Activated CD4-positive, alpha-beta T cell treated with anti-CD3 and anti-CD28 coated beads, Interleukin-10, Interleukin-2, amounts not matched to agents 100 ng/mL and 50 ng/mL, durations not matched to agents 16 hours and 8 hours (primary cell): ENCODE measurements around the gene MXD4.

Source experiments
- DNase-seq: peaks from one replicate; pipeline ENCODE4 v3.0.0-alpha.2; 2020

The MXD4 gene, protein sequence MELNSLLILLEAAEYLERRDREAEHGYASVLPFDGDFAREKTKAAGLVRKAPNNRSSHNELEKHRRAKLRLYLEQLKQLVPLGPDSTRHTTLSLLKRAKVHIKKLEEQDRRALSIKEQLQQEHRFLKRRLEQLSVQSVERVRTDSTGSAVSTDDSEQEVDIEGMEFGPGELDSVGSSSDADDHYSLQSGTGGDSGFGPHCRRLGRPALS

DNA sequence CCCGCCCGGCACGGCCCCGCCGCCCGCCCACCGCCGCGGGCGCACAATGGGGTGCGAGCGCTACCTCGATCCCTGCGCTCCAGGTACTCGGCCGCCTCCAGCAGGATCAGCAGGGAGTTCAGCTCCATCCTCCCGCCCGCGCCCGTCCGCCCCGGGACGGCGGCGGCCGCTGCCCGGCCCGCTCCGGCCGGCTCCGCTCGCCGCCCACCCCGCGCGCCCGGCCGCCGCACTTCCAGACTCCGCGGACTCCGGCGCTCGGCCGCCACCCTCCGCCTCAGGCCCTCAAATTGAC is at the start of gene MXD4:
MXD4 (minus strand) TSS at position 257 of the 292 bp plus-strand sequence; CDS start at position 128, 129 bp downstream.
- no peak for DNase-seq

DNA sequence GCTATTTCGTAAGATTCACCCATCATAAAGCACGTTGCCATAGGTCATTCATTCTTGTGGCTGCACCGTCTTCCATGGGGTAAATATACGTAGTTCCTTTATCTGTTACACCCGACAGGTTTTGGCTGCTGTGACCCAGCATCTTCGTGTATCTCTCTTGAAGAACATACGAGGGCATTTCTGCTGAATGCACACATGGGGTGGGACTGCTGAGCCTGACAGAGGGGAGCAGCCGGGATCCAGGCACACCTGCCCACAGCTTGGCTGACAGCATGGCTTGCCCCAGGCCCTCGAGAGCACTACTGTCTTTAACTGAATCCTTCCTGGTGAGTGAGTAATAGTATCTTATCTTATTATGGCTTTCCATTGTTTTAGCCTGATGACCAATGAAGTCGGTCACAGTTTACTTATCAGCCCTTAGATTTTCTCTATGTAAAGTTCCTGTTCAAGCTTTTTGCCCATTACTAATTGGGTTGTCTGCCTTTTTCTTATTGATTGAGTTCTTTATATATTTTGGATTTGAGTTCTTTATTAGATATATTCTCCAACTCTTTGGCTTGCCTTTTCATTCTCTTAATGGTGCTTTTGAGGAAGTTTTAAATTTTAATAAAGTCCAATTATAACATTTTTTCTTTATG is 45.0 kb upstream of the MXD4 start:
- no peak for DNase-seq

DNA sequence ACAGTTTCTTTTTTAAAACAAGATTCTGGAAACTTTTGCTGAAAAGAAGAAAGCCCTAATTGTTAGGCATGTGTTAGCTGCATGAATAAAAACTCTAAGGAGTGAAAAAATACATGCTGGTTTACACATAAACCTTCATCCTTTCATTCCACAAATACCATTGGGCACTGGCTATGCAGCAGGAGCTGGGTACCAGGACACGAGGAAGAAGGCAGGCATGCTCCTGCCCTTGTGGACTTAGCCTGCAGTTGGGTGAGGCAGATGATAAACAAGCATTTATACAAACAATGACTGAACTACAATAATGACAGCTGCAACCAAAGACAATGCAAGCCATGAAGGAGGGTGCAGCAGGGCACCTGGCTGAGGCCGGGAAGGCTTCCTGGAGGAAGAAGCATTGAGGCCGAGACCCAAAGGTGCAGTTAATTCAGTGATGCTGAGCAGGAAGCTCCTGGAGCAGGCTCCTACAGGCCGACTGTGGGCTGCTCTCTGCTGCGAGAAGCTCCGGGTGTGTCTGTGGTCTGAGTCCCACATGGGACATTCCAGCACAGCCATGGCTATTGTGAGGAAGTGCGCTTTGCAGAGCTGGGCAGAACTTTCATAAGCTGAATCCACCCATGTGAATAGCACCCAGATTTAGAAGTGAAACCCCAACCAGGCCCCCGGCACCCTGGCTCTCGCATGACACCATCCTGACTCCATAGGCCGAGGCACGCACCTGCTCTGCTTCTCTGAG is 44.0 kb upstream of the MXD4 start:
- no peak for DNase-seq

DNA sequence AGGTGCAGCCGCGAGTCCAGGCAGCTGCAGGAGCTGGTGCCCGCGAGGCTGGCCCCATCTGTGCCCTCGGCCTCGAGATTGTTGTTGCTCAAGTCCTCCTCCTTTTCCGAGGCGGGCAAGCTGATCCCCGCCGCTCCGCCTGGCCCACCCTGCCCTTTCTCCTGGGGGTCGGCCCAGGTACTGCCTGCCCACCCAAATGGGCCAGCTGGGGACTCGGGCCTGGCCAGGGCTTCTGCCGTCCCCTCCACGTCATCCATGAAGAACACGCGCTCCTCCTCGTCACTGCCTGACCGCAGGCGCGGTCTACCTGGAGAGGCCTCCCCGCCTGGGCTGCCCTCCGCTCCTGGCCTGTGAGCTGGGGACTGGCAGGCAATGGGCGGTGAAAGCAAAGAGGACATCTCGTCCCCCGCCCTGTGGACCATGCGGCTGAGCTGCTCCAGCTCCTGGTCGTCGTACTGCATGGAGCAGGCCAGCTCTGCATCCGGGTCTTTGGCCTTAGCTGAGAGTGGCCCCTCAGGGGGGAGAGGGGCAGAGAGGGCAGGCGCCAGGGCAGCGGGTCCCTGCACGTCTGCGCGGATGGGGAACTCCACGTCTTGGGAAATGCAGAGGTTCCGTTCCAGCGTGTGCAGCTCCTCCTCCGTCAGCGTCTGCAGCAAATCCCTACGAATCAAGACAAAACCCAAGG is 43.1 kb upstream of the MXD4 start:
- DNase-seq, result no peak

DNA sequence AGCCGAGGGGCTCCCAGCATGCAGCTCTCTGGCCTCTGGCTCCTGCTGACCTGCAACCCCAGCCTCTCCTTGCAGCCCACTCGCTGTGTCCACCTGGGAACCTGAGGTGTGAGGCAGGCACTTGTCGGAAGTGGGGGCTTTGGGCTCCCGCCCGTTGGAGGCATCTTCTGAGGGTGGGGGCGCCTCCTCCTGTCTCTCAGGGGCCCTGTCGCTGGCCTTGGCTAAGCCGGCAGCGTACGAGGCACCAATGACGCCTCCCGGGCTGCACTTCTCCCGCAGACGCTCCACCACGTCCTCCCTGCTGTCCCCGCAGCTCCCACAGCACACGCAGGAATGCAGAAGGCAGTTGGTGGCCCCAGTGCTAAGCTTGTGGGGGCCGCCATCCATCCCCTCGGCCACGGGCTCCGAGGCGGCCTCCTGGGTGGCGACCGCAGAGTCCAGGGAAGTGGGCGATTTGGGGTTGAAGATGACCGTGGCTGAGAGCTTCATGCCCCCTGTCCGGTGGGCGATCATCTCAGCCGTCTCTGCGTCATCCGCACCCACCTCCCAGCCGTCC is 42.5 kb upstream of the MXD4 start:
- no peak for DNase-seq

DNA sequence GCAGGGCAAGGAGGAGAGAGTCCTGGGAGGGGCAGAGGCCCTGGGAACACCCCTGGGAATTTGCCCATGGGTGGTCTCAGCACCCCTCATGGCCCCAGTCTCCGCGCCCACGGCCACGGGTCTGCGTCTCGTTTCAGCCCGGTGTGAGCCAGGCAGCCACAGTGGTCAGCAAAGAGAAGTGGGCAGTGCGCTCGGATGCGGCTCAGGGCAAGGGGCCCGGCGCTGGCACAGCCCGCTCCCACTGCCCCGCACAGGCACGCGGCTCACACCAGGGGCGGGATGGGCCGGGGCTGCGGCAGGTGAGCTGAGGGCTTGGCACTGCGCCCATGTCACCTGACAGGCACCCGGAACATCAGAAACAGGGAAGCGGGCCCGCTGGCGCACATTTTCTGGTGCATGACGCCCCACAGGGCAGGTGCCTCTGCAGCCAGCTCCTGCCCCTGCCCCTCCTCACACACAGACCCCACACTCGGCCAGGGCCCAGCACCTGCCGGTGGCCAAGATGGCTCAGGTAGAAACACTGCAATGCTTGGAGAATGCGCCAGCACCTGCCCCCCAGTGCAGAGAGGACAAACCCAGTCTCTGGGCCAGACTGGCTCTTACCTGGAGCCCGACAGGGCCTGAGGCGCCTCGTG is 41.9 kb upstream of the MXD4 start:
- DNase-seq, result no peak

DNA sequence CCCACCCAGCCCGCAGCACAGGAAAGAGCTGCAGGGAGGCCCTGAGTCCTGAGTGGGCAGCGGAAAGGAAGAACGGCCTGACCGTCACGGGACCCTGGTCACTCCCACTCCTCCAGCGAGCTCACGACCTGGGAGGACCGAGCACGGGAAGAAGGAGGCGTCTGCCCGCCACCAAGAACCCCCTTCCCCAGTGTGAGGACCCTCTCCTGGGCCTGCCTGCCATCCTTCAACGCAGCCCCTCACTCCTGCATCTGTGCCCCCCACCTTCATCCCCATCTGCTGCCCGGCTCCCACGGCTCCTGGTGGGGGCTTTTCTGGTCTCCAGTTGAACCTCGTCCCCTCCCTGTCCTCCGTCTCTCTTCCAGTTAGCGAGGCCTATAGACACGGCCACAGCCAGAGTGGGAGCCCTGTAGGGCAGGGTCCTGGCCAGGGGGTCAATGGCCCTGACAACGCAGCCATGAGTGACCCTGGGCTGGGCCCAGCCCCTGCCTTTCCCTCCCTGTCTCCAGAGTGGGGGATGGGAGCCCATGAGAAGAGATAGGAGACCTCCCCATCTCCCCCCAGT is 41.3 kb upstream of the MXD4 start:
- no peak for DNase-seq

DNA sequence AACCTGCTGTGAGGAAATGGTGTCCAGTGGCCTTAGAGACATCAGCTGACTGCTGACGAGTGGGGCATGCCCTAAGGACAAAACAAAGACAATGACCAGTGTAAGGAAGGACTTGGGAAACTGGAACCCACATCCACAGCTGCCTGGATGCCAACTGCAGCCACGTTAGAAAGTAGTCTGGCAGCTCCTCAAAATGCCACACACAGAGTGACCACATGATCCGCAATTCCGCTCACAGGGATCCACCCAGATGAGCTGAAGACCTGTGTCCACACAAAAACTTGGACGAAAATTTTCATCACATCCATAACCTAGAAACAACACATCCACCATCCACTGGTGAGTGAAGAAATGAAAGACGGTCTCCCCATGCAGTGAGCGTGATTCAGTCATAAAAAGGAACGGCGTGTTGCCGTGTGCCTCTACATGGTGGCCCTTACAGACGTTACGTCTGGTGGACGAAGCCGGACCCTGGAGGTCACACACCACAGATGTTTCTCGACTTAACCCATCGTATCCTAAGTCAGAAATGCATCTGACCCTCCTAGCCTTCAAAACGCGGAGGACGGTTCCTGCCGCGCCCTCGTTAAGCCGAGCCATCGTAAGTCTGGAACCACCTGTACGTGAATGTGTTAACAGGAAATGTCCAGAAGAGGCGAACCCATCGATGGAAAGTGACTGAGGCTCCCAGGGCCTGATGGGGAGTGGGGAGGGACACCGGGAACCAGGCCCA is 40.6 kb upstream of the MXD4 start:
- DNase-seq, result no peak

DNA sequence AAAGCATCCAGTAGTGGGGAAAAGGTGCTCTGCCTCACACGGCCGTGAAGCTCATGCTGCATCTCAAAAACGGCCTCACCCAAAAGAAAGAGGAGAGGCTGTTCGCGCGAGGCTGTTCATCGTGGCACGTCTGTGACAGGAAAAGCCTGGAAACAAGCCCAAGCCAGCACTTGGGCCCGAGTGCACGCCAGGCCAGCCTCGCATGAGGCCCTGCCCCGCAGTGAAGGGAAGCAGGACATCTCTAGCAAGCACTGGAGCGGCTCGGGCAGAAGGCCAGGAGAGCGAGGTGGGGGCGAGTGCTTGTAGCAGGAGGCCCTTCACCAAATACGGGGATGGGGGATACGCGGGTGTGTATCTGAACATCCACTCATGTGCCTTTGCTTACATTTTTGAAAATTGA is 39.9 kb upstream of the MXD4 start:
- no peak for DNase-seq

DNA sequence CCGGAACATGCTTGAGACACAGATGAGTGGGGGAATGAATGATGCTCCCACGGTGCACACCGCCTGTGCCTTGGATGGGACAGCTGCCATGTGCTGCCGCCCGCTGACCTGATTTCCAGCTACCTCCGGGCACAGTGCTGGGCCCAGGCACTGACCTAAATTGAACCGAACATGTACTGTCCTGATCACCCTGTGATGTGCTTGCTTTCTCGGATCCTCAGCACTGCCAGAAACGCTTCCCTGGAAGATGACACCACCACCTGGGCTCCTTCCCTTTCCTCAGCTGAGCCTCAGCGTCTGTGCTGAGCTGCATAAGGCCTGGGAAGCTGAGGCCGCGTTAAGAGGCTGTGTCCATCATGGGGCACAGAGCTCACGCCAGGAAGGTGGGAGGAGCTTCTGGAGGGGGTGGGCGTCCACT is 39.3 kb upstream of the MXD4 start:
- DNase-seq, result no peak

DNA sequence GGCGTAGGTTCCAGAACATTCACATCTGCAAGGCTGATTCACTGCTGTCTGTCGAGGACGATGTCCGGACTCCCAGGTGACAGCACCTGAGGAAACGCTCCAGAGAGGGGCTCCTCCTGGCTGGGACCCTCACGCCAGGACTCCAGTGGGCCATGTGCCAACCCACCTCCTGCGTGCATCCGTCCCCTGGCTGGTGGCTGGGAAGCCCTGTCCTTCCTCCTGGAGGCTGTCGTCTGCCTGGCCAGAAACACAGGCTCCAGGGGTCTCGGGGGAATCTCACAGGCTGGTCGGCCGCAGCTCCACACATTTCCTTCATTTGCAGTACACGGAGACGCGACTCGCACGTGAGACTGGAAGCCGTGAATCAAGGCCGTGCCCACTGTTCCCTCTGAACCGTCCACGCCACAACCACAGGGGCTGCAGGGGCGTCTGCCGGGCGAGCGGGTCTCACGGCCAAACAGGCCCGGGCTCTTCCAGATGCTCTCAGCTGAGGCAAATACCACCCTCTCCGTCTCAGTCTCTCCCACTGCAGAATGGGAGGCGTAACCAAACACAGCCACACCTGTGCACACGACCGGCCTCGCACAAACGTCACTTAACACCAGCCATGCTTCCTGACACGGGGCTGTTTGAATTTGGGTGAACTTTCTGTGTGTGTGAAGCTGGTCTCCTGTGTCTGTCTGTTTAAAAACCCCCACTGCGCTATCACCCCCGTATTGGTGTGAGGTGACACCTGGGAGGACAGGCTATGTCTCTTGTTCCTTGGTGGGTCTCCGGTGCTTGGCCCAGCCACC is 38.7 kb upstream of the MXD4 start:
- no peak for DNase-seq

DNA sequence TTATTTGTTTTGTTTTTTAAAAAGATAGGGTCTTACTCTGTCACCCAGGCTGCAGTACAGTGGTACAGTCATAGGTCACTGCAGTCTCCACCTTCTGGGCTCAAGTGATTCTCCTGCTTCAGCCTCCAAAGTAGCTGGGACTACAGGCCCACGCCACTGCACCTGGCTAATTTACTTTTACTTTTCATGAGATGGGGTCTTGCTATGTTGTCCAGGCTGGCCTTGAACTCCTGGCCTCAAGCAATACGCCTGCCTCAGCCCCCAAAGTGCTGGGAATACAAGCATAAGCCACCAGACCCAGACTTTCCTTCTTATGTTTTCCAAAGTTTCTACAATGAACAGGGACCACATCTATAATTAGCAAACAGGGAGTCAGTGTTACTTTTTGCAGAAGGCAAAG is 37.9 kb upstream of the MXD4 start:
- DNase-seq, result no peak

DNA sequence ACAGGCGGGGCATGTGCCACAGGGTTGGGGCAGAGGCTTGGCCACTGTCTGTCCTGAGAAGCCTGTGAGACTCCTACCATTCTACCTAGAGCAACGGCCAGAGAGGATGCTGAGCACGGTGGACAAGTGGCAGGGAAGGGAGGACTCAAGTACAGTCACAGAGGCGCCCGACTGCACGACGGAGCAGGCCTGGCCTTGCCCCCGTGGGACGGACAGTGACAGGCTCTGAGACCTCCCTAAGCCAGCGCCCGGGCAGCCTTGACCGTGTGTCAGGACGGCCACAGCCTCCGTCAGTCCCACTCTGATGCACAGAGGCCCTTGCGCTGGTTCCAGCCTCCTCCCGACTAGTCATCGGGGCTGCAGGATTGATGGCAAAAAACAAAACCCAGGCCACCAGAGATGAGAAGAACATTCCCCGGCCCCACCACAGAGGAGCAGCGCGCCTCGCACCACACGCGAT is 36.7 kb upstream of the MXD4 start:
- DNase-seq, result no peak

DNA sequence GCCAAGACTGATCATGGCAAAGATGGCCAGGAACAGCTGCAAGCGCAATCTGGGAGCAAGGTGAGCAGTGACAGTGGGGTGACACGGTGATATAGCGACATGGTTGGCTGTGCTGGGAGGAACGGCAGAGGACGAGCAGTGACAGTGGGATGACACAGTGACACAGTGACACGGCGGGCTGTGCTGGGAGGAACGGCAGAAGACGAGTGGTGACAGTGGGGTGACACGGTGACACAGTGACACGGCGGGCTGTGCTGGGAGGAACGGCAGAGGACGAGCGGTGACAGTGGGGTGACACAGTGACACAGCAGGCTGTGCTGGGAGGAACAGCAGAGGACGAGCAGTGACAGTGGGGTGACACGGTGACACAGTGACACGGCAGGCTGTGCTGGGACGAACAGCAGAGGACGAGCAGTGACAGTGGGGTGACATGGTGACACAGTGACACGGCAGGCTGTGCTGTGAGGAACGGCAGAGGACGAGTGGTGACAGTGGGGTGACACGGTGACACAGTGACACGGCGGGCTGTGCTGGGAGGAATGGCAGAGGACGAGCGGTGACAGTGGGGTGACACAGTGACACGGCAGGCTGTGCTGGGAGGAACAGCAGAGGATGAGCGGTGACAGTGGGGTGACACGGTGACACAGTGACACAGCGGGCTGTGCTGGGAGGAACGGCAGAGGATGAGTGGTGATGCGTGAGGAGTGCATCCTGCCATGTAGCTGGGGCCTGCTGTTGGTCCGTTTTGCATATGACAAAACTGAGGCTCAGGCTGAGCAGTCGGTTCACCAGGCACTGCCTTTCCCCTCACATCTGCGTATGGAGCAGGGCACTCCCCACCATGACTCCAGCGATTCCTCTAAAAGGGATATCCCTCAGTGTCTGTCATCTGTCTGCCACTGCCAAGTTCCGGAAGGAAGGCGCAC is 36.0 kb upstream of the MXD4 start:
- DNase-seq, result no peak

DNA sequence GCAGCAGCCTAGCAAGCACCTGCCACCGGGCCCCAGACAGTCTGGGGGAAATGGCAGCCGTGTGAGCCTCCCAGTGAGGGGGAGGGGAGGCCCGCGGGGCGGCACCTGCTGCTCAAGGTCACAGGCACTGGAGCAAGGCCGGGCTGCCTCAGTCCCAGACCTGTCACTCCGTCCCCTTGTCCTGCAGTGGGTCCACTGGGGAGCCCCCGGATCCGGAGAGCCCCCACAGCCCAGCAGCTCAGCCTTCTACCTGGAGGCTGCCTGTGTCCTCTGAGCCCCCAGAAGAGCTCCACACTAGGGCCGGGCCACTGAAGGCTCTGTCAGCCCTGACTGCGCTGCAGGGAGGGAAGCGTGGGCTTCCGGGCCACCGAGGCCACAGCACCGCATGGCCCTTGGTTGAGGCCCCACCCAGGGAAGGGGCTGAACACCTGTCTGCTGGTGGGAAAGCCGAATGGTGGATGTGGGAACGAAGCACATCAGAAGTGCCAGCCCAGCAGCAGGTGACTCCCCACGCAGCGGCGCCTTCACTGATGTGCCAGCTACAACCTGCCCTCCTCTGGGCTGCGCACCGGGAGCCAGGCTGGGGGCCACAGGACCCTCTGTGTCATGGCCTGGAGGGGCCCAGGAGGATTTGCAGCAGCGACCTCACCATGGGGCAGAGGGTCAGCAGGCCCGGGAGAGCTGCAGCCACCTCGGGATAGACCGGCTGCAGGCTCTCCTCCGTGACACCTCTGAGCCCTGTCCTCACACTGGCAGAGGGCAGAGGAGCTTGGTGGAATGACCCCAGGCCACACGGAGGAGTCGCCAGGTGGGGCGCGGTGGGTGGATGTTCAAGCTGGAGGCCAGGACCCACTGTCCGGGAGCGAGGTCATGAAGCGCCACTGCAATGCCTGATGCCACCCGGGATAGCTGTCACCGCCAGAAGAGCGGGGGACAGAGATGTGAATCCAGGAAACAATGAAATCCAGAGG is 35.0 kb upstream of the MXD4 start:
- DNase-seq, result no peak

DNA sequence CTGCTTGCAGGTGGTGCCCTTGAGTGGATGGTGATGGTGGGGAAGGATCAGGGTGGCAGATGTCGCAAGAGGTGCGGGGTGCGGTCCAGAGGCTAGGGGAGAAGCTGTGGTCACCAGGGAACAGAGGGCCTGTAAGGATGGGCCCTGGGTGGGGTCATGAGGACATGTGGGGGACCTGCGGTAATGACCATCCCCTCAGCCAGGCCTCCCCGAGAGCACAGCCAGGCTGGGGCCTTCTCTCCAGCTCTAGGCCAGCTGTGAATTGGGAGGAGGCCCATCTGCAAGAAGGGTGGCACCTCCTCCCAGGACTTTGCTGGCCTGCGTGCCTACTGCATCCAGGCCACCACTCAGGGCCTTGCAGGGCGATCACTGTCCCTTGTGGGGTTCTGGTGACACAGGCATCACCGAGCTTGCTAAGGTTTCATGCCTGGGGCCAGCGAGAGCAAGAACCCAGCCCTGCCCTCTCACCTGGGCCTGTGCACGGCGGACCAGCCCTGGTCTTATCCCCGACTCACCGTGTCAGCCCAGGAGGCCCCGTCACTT is 34.1 kb upstream of the MXD4 start:
- DNase-seq, result no peak

DNA sequence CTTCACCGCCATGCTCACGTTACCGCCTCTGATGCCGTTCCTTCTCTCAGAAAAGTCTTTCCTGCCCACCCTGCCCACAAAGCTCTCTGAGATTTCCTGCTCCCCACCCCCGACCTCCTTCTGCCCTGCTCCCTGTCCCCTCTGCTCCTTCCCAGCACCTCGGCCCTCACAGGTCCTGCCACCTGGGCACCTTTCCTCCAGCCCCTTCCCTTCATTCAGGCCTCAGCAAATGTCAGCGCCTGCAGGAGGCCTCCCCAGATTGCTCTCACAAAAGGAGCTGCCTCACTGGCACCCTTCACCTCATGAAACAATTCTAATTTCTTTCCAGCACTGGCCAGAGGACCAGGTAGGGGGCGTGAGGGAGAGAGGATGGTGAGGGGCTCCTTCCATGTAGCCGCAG is 33.6 kb upstream of the MXD4 start:
- DNase-seq, result no peak

DNA sequence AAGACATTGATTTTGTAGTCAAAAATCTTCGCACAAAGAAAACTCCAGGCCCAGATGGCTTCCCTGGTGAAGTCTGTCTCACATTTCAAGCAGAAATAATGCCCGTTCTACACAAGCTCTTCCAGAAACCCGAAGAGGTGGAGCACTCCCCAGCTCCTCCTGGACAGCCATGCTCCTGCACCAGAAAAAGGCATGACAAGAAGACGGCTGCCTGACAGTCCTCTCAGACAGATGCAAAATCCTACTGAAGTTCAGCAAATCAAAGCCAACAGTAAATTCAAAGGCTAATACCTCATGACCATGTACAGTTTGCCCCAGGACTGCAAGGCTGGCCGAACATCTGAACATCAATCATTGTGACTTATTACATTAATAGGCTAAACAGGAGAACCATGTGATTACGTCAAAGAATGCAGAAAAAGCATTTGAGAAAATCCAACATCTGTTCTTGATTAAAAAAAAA is 30.8 kb upstream of the MXD4 start:
- DNase-seq, result no peak
